Fibroblast of mammary gland (primary cell): ENCODE data around the gene KCNQ1OT1.

Source experiments
- DNase-seq: peaks from one replicate; pipeline ENCODE4 v3.0.0-alpha.2; 2010; ENCODE audit warnings: low read depth
- H3K4me3 ChIP-seq: 2 replicates; pipeline ENCODE4 v1.5.1; 2011; ENCODE audit warnings: low read depth, mild to moderate bottlenecking, low read length, moderate library complexity; ENCODE audit not compliant: control insufficient read depth
- TF ChIP-seq, protein P1 (sequence below): conservative IDR thresholded peaks from 2 replicates; pipeline ENCODE4 v1.5.1; 2011; ENCODE audit warnings: low read depth, low read length, inconsistent platforms; ENCODE audit not compliant: control insufficient read depth, insufficient read depth

The KCNQ1OT1 gene

DNA sequence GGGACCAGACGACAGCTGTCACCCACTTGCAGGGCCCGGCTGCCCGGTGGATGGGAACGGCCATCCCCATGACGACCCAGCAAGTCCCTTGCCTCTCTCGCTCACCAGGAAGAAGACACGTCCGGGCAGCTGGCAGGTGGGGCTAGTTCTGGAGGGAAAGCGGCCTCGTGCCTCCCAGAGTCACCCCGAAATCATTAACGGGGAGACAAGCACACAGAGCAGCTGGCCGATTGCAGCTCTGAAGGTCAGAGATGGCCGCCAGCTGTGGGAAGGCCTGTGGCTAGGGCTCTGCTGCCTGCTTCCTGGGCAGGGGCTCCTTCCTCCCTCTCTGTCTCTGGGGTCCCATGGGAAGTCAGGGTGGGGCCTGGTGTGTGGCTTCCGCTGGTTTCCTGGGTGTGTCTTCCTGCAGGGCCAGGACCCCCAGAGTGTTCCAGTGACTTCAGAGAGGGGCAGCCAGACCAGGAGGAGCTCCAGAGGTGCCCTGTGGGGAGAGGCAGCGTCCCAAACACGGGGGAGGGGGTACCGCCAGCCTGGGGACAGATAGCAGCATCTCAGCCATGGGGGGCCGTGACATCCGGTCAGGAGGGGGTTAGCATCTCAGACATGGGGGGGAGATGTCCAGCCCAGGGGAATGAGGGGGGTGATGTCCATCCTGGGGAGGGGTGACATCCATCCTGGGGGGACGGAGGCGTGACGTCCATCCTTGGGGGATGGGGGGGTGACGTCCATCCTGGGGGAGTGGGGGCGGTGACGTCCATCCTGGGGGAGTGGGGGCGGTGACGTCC, 140.1 kb downstream of the KCNQ1OT1 start:
- TF ChIP-seq, protein P1, sequence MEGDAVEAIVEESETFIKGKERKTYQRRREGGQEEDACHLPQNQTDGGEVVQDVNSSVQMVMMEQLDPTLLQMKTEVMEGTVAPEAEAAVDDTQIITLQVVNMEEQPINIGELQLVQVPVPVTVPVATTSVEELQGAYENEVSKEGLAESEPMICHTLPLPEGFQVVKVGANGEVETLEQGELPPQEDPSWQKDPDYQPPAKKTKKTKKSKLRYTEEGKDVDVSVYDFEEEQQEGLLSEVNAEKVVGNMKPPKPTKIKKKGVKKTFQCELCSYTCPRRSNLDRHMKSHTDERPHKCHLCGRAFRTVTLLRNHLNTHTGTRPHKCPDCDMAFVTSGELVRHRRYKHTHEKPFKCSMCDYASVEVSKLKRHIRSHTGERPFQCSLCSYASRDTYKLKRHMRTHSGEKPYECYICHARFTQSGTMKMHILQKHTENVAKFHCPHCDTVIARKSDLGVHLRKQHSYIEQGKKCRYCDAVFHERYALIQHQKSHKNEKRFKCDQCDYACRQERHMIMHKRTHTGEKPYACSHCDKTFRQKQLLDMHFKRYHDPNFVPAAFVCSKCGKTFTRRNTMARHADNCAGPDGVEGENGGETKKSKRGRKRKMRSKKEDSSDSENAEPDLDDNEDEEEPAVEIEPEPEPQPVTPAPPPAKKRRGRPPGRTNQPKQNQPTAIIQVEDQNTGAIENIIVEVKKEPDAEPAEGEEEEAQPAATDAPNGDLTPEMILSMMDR = no peak
- no peak overlapping the region for H3K4me3 ChIP-seq
- DNase-seq = no peak

DNA sequence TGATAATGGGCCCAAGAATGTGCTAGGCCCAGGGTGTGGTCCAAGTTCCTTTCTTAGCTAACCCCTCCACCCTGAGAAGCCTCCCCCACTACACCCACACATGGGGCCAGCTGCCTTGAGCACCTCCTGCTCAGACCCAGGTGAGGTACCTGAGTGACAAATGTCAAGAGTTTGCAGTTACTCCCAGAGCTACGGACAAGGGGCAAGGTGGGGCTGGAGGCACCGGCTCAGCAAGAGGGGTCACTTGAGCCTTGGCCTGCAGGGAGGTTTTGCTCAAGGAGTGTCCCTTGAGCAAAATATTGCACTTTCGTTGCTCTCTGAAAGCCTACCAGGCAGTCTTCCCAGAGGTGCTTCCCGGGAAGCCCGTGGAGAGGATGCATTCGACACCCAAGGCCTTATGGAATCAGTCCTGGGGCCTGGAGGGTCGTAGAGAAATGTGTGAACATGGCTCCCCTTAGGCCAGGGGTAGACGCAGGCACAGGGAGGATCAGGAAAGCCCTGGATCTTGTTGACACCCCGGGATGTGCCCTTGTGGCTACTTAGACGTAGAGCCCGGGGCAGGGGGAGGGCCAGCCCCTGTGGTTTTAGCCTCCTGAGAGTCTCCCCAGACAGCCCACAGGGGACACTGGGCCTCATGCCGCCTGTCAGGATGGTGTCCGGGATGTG, 140.8 kb downstream of the KCNQ1OT1 start:
- TF ChIP-seq, protein P1 = no peak
- H3K4me3 ChIP-seq = no peak overlapping the region
- DNase-seq = no peak

DNA sequence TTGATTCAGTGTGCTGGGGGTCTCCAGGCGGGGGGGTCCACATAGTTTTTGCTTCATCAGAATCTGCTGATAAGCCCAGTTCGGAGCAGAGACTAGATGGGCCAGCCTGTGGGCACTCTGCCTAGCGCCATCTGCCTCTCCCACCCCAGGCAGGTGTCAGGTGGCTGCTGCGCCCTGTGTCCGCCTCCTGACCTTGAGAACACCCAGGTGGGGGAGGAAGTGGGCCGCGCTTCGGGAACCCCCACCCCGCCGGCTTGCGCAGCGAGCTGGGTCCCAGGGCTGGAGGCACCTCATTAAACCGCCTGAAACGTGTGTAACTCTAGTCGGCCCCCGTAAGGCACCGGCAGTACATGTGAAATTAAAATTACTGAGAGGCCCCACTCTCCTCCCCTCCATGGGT, 141.4 kb downstream of the KCNQ1OT1 start:
- no peak for DNase-seq

More for the DNA sequence above, 141.4 kb downstream of the KCNQ1OT1 start:
- TF ChIP-seq, protein P1 = no peak
- H3K4me3 ChIP-seq = no peak overlapping the region
